Activated T-helper 17 cell treated with anti-CD3 and anti-CD28 coated beads, Interleukin-2, amount 50 U/mL, for 72 hours (primary cell): ENCODE measurements around the gene NUCB2. TPM values are rescaled to one million over a fixed set of nuclear protein-coding genes. Genes with fewer than 3 reads are reported as not detected.
"Not testable (repeated sequence)": the region's sequence is repeated elsewhere in the genome, so short reads cannot be mapped to it uniquely, and the experiment has no call there.

Experiments
- ATAC-seq: fragments of 150-1000 bp; cut with Tn5 transposase; replicated peaks from 2 replicates; pipeline ENCODE4 v1.10.0; 2021; ENCODE audit warnings: mild to moderate bottlenecking, moderate library complexity
- H3K27ac Mint-ChIP-seq: one replicate; pipeline ENCODE4 v1.8.0; 2022; ENCODE audit warnings: mixed read lengths
- H3K27me3 Mint-ChIP-seq: one replicate; pipeline ENCODE4 v1.8.0; 2022; ENCODE audit warnings: mixed read lengths
- H3K36me3 Mint-ChIP-seq: one replicate; pipeline ENCODE4 v1.8.0; 2022; ENCODE audit warnings: low read depth, mild to moderate bottlenecking, mixed read lengths
- H3K4me1 Mint-ChIP-seq: one replicate; pipeline ENCODE4 v1.8.0; 2022; ENCODE audit warnings: mixed read lengths
- H3K4me3 Mint-ChIP-seq: one replicate; pipeline ENCODE4 v1.8.0; 2022; ENCODE audit warnings: mild to moderate bottlenecking, mixed read lengths
- H3K9me3 Mint-ChIP-seq: one replicate; pipeline ENCODE4 v1.8.0; 2022; ENCODE audit warnings: mixed read lengths
- total RNA-seq, 2 donors: library from RNA; stranded (reverse); gene quantifications; one replicate each; pipeline ENCODE4 v1.2.3, GENCODE V29; 2022

Gene NUCB2
- 10 to 100 TPM; 28.3 to 39.0 TPM for total RNA-seq

- ATAC-seq = peak; percentile 96
- Mint-ChIP-seq H3K36me3 (no peaks in the 10 kb centered on the region), H3K27me3 (no peaks in the 10 kb centered on the region), H3K4me3 (peak within 1 kb of the TSS; percentile 68), H3K27ac (peak within 1 kb of the TSS; percentile 21), H3K9me3 (no peaks in the 10 kb centered on the region), H3K4me1 (peaks cover 6% of the 10 kb centered on the region)
Observed at GRCh38 chr11:17276236-17277023, at the start of gene NUCB2. TSS of gene NUCB2 (plus strand) at chr11:17276739. CDS start at chr11:17295324, 18,585 bp downstream.

GRCh38 chr11:17228186-17228925 is 48.2 kb upstream of the NUCB2 start:
- not testable (repeated sequence) for H3K27me3 Mint-ChIP-seq, ATAC-seq, H3K27ac Mint-ChIP-seq, H3K4me3 Mint-ChIP-seq, H3K9me3 Mint-ChIP-seq, H3K36me3 Mint-ChIP-seq
- peaks cover 16% of the 10 kb centered on the region for H3K4me1 Mint-ChIP-seq

- peak overlapping the region; percentile 34 for H3K27ac Mint-ChIP-seq
- peaks cover 16% of the 10 kb centered on the region for H3K4me1 Mint-ChIP-seq
- H3K27me3 Mint-ChIP-seq = peaks cover 7% of the 10 kb centered on the region
- no peaks in the 10 kb centered on the region for H3K36me3 Mint-ChIP-seq
- peak overlapping the region; percentile 41 for H3K4me3 Mint-ChIP-seq
- H3K9me3 Mint-ChIP-seq = no peaks in the 10 kb centered on the region
- ATAC-seq = no peak
Observed at GRCh38 chr11:17229481-17230152, 46.9 kb upstream of the NUCB2 start.

GRCh38 chr11:17230867-17231851 is 45.4 kb upstream of the NUCB2 start:
- H3K27me3 Mint-ChIP-seq = peaks cover 7% of the 10 kb centered on the region
- H3K4me3 Mint-ChIP-seq = peak overlapping the region; percentile 41
- H3K36me3 Mint-ChIP-seq = no peaks in the 10 kb centered on the region
- no peaks in the 10 kb centered on the region for H3K9me3 Mint-ChIP-seq
- peak; percentile 94 for ATAC-seq
- peaks cover 16% of the 10 kb centered on the region for H3K4me1 Mint-ChIP-seq
- H3K27ac Mint-ChIP-seq = no peak overlapping the region

- ATAC-seq = no peak
- peaks cover 7% of the 10 kb centered on the region for H3K27me3 Mint-ChIP-seq
- H3K27ac Mint-ChIP-seq = no peak overlapping the region
- no peaks in the 10 kb centered on the region for H3K9me3 Mint-ChIP-seq
- no peaks in the 10 kb centered on the region for H3K36me3 Mint-ChIP-seq
- peaks cover 16% of the 10 kb centered on the region for H3K4me1 Mint-ChIP-seq
- H3K4me3 Mint-ChIP-seq = no peak overlapping the region
Observed at GRCh38 chr11:17233101-17233500, 43.4 kb upstream of the NUCB2 start.

- Mint-ChIP-seq H3K4me1 (no peaks in the 10 kb centered on the region), H3K27ac (no peak overlapping the region), H3K9me3 (no peaks in the 10 kb centered on the region), H3K4me3 (no peak overlapping the region), H3K27me3 (peaks cover 21% of the 10 kb centered on the region), H3K36me3 (no peaks in the 10 kb centered on the region)
- no peak for ATAC-seq
Observed at GRCh38 chr11:17238377-17238776, 38.2 kb upstream of the NUCB2 start.

GRCh38 chr11:17239927-17240326 is 36.6 kb upstream of the NUCB2 start:
- not testable (repeated sequence) for ATAC-seq, H3K4me1 Mint-ChIP-seq, H3K4me3 Mint-ChIP-seq, H3K36me3 Mint-ChIP-seq, H3K27ac Mint-ChIP-seq, H3K9me3 Mint-ChIP-seq
- H3K27me3 Mint-ChIP-seq = peaks cover 21% of the 10 kb centered on the region

GRCh38 chr11:17240780-17241179 is 35.8 kb upstream of the NUCB2 start:
- H3K36me3 Mint-ChIP-seq = no peaks in the 10 kb centered on the region
- no peak for ATAC-seq
- H3K4me3 Mint-ChIP-seq = no peak overlapping the region
- peaks cover 18% of the 10 kb centered on the region for H3K27me3 Mint-ChIP-seq
- peaks cover 5% of the 10 kb centered on the region for H3K4me1 Mint-ChIP-seq
- no peak overlapping the region for H3K27ac Mint-ChIP-seq
- H3K9me3 Mint-ChIP-seq = no peaks in the 10 kb centered on the region

GRCh38 chr11:17242954-17243353 is 33.6 kb upstream of the NUCB2 start:
- not testable (repeated sequence) for ATAC-seq, H3K27ac Mint-ChIP-seq, H3K4me3 Mint-ChIP-seq, H3K4me1 Mint-ChIP-seq, H3K9me3 Mint-ChIP-seq, H3K36me3 Mint-ChIP-seq
- peaks cover 21% of the 10 kb centered on the region for H3K27me3 Mint-ChIP-seq

GRCh38 chr11:17244046-17244445 is 32.5 kb upstream of the NUCB2 start:
- Mint-ChIP-seq H3K27me3 (peaks cover 16% of the 10 kb centered on the region), H3K27ac (no peak overlapping the region), H3K4me1 (peaks cover 5% of the 10 kb centered on the region), H3K36me3 (no peaks in the 10 kb centered on the region), H3K4me3 (no peak overlapping the region), H3K9me3 (no peaks in the 10 kb centered on the region)
- peak; percentile 88 for ATAC-seq

GRCh38 chr11:17250561-17251350 is 25.8 kb upstream of the NUCB2 start:
- Mint-ChIP-seq H3K4me3 (no peak overlapping the region), H3K9me3 (no peaks in the 10 kb centered on the region), H3K4me1 (peaks cover 5% of the 10 kb centered on the region), H3K36me3 (no peaks in the 10 kb centered on the region), H3K27me3 (peaks cover 16% of the 10 kb centered on the region), H3K27ac (no peak overlapping the region)
- ATAC-seq = no peak

GRCh38 chr11:17252704-17253103 is 23.8 kb upstream of the NUCB2 start:
- no peak overlapping the region for H3K4me3 Mint-ChIP-seq
- H3K9me3 Mint-ChIP-seq = no peaks in the 10 kb centered on the region
- no peak overlapping the region for H3K27ac Mint-ChIP-seq
- peaks cover 13% of the 10 kb centered on the region for H3K27me3 Mint-ChIP-seq
- H3K36me3 Mint-ChIP-seq = no peaks in the 10 kb centered on the region
- ATAC-seq = peak; percentile 23
- H3K4me1 Mint-ChIP-seq = peaks cover 8% of the 10 kb centered on the region

- peak; percentile 90 for ATAC-seq
Observed at GRCh38 chr11:17256512-17256911, 20.0 kb upstream of the NUCB2 start.

More at GRCh38 chr11:17256512-17256911, 20.0 kb upstream of the NUCB2 start:
- peak overlapping the region; percentile 19 for H3K27ac Mint-ChIP-seq
- H3K9me3 Mint-ChIP-seq = no peaks in the 10 kb centered on the region
- H3K4me3 Mint-ChIP-seq = no peak overlapping the region
- peaks cover 5% of the 10 kb centered on the region for H3K27me3 Mint-ChIP-seq
- H3K4me1 Mint-ChIP-seq = peaks cover 12% of the 10 kb centered on the region
- no peaks in the 10 kb centered on the region for H3K36me3 Mint-ChIP-seq
